HuH-7 (cell line): ENCODE measurements around the gene SLC28A1.
A peak's percentile ranks its signal among the peaks of the same experiment; 100 is the strongest.

Experiments used
- DNase-seq: peaks from one replicate; pipeline ENCODE4 v3.0.0; 2011; ENCODE audit warnings: low spot score

The SLC28A1 gene

GRCh38 chr15:84886211-84886983 is 1.9 kb downstream of the SLC28A1 start:
- no peak for DNase-seq

GRCh38 chr15:84886984-84887299 is 2.5 kb downstream of the SLC28A1 start:
- no peak for DNase-seq

GRCh38 chr15:84887938-84888337 is 3.5 kb downstream of the SLC28A1 start:
- no peak for DNase-seq

GRCh38 chr15:84888639-84889038 is 4.2 kb downstream of the SLC28A1 start:
- no peak for DNase-seq

GRCh38 chr15:84889313-84889990 is 5.0 kb downstream of the SLC28A1 start:
- DNase-seq = no peak

GRCh38 chr15:84889991-84890669 is 5.7 kb downstream of the SLC28A1 start:
- no peak for DNase-seq

GRCh38 chr15:84890670-84891162 is 6.3 kb downstream of the SLC28A1 start:
- DNase-seq = no peak

- DNase-seq = no peak
These were observed 6.9 kb downstream of the SLC28A1 start for GRCh38 chr15:84891339-84891738.

- DNase-seq = no peak
These were observed 8.4 kb downstream of the SLC28A1 start for GRCh38 chr15:84892786-84893307.

- DNase-seq = no peak
These were observed 9.1 kb downstream of the SLC28A1 start for GRCh38 chr15:84893607-84894006.

- DNase-seq = no peak
These were observed 10.4 kb downstream of the SLC28A1 start for GRCh38 chr15:84894736-84895425.

- DNase-seq = no peak
These were observed 14.3 kb downstream of the SLC28A1 start for GRCh38 chr15:84898761-84899160.

- no peak for DNase-seq
These were observed 15.3 kb downstream of the SLC28A1 start for GRCh38 chr15:84899750-84900149.

GRCh38 chr15:84901540-84901939 is 17.1 kb downstream of the SLC28A1 start:
- no peak for DNase-seq

- no peak for DNase-seq
These were observed 19.3 kb downstream of the SLC28A1 start for GRCh38 chr15:84903751-84904150.

- no peak for DNase-seq
These were observed 20.0 kb downstream of the SLC28A1 start for GRCh38 chr15:84904419-84904818.

GRCh38 chr15:84905016-84905916 is 20.8 kb downstream of the SLC28A1 start:
- no peak for DNase-seq

- DNase-seq = no peak
These were observed 23.3 kb downstream of the SLC28A1 start for GRCh38 chr15:84907731-84908130.

- DNase-seq = peak; percentile 44
These were observed 24.1 kb downstream of the SLC28A1 start for GRCh38 chr15:84908564-84908963.

- no peak for DNase-seq
These were observed 24.6 kb downstream of the SLC28A1 start for GRCh38 chr15:84909029-84909428.

GRCh38 chr15:84909782-84910181 is 25.3 kb downstream of the SLC28A1 start:
- no peak for DNase-seq
